Esophagus squamous epithelium (tissue), 4 donors: ENCODE results near the gene ESRRB.

Experiments
- POLR2A ChIP-seq, 4 donors: fragments of 450-650 bp; IDR thresholded peaks; one replicate each; pipeline ENCODE4 v1.6.1; 2017; ENCODE audit warnings: antibody characterized with exemption in 4 of 4, mild to moderate bottlenecking in 4 of 4, moderate library complexity in 3 of 4
- TF ChIP-seq, protein P1 (sequence below), 6 experiments: fragments of 450-650 bp in 4 of 6; fragments of 200-600 bp in 2 of 6; sonication (generic) in 2 of 6; IDR thresholded peaks; one replicate each; pipeline ENCODE4 v1.5.1; 2016 to 2019; ENCODE audit warnings: antibody characterized with exemption in 6 of 6, mild to moderate bottlenecking in 4 of 6, moderate library complexity in 4 of 6

DNA sequence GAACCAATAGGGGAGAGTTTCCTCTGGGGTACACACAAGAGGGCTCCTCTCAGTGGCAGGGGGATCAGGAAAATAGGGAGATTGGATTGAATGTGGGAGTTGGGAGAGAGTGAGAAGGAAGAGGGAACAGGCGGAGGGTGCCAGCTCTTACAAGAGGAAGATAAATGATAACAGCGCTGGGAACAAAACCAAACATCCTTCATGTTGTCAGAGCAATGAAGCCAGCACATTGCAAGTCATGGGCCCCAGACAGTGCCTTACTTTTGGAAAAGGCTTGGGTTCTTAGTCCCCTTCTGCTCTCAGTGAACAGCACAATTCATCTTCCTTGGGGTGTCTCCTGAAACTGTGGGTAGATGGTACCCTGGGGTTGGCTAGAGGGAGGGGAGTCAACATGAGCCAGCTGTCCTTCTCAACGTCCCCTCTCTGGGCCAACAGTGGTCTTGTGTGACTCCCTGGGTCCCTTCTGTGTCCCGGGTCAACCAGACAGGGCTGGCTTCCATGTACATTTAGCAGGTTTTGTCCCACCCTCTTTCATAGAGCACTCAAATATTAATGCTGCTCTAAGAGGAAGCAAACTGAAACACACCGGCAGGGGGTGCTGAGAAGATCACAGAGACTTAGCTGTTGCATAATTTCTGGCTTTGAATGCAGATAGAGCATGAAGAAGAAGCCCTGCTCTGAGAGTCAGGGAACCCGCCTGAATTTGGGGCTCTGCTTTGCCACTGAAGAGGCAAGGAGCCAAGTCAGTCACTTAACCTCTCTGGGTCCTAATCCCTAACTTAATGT lies 138.5 kb downstream of the ESRRB start:
- TF ChIP-seq, protein P1, sequence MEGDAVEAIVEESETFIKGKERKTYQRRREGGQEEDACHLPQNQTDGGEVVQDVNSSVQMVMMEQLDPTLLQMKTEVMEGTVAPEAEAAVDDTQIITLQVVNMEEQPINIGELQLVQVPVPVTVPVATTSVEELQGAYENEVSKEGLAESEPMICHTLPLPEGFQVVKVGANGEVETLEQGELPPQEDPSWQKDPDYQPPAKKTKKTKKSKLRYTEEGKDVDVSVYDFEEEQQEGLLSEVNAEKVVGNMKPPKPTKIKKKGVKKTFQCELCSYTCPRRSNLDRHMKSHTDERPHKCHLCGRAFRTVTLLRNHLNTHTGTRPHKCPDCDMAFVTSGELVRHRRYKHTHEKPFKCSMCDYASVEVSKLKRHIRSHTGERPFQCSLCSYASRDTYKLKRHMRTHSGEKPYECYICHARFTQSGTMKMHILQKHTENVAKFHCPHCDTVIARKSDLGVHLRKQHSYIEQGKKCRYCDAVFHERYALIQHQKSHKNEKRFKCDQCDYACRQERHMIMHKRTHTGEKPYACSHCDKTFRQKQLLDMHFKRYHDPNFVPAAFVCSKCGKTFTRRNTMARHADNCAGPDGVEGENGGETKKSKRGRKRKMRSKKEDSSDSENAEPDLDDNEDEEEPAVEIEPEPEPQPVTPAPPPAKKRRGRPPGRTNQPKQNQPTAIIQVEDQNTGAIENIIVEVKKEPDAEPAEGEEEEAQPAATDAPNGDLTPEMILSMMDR (IDR thresholded peaks at IDR 0.05): peak in 5 of 6 experiments; percentile 10 to 67 (median 42)
- no peak for TF ChIP-seq POLR2A (IDR thresholded peaks at IDR 0.05)
